HEK293T (cell line): ENCODE data around the gene PARP6.

Experiments used
- PKNOX1 ChIP-seq: fragments of 450-650 bp; IDR thresholded peaks from 2 replicates; pipeline ENCODE4 v1.6.1; 2016
- TARDBP ChIP-seq: fragments of 450-650 bp; IDR thresholded peaks from 2 replicates; pipeline ENCODE4 v1.6.1; 2016

- TF ChIP-seq PKNOX1 (no peak), TARDBP (no peak)
Observed at GRCh38 chr15:72281713-72282112, 9.4 kb upstream of the PARP6 start.
